Natural killer cell treated with Interleukin-12 subunit alpha and Interleukin-12 subunit beta and Interleukin-15 and Interleukin-18, amount 100 ng/mL, for 72 hours (primary cell): ENCODE measurements around the gene CPAMD8. TPM values are rescaled to one million over a fixed set of nuclear protein-coding genes. Genes with fewer than 3 reads are reported as not detected.
"Not testable (repeated sequence)": the region's sequence is repeated elsewhere in the genome, so short reads cannot be mapped to it uniquely, and the experiment has no call there.

Experiments
- ATAC-seq, 2 donors: fragments of 150-1000 bp; cut with Tn5 transposase in 1 of 2; sonication (Bioruptor Pico), chemical (Tn5 transposase) in 1 of 2; 2 replicates each; pipeline ENCODE4 v1.10.0; 2021
- DNase-seq: peaks from one replicate; pipeline ENCODE4 v3.0.0; 2022; ENCODE audit warnings: low spot score
- H3K27ac Mint-ChIP-seq, 2 donors: 1 replicate in 1 of 2; 2 replicates in 1 of 2; pipeline ENCODE4 v1.8.0; 2022; ENCODE audit warnings: mixed read lengths in 2 of 2, mild to moderate bottlenecking in 1 of 2, moderate library complexity in 1 of 2
- H3K27me3 Mint-ChIP-seq, 2 donors: 1 replicate in 1 of 2; 2 replicates in 1 of 2; pipeline ENCODE4 v1.8.0; 2022; ENCODE audit warnings: mixed read lengths in 2 of 2
- H3K36me3 Mint-ChIP-seq: one replicate; pipeline ENCODE4 v1.8.0; 2022; ENCODE audit warnings: mixed read lengths
- H3K4me1 Mint-ChIP-seq, 2 donors: 1 replicate in 1 of 2; 2 replicates in 1 of 2; pipeline ENCODE4 v1.8.0; 2022; ENCODE audit warnings: low read depth in 2 of 2, mixed read lengths in 2 of 2, mild to moderate bottlenecking in 1 of 2
- H3K4me3 Mint-ChIP-seq: one replicate; pipeline ENCODE4 v1.8.0; 2022; ENCODE audit warnings: mixed read lengths
- H3K9me3 Mint-ChIP-seq: 2 replicates; pipeline ENCODE4 v1.8.0; 2022; ENCODE audit warnings: mixed read lengths
- total RNA-seq, 2 donors: library from RNA; stranded (reverse); gene quantifications; one replicate each; pipeline ENCODE4 v1.2.3, GENCODE V29; 2022

Gene CPAMD8
- total RNA-seq, 2 donors from 2014 or later: 0.39 to 0.81 TPM

DNA sequence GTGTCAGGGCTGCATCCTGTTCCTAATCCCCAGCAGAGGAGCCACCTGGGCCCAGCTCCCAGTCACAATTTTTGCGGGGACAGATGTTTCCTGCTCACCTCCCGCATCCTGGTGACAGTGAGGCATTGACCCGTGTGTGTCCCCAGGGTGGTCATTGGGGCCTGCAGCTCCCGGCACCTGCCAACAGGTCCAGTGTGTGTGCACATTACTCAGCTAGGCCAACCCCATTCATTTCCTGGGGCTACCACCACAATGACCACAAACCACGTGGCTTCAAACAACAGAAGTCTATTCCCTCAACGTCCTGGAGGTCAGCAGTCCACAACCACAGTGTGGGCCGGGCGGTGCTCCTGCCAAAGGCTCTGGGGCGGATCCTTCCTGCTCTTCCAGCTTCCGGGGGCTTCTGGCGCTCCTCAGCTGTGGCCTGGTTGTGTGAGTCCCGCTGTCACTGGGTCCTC, 149.7 kb downstream of the CPAMD8 start:
- H3K4me3 Mint-ChIP-seq: no peak overlapping the region
- no peaks in the 10 kb centered on the region for H3K27me3 Mint-ChIP-seq
- peak; percentile 64 to 77 for ATAC-seq
- no peak overlapping the region for H3K27ac Mint-ChIP-seq
- no peak for DNase-seq
- peaks cover 17% of the 10 kb centered on the region for H3K36me3 Mint-ChIP-seq
- H3K9me3 Mint-ChIP-seq: peaks cover 8% of the 10 kb centered on the region
- peaks cover 21 to 35% of the 10 kb centered on the region in 2 donors for H3K4me1 Mint-ChIP-seq

- H3K27ac Mint-ChIP-seq: no peak overlapping the region
- H3K27me3 Mint-ChIP-seq: no peaks in the 10 kb centered on the region
- H3K36me3 Mint-ChIP-seq: peaks cover 16% of the 10 kb centered on the region
- ATAC-seq (no peak), DNase-seq (no peak)
- peaks cover 8% of the 10 kb centered on the region for H3K9me3 Mint-ChIP-seq
- no peak overlapping the region for H3K4me3 Mint-ChIP-seq
- peaks cover 21 to 35% of the 10 kb centered on the region in 2 donors for H3K4me1 Mint-ChIP-seq
Observed at GRCh38 chr19:16875584-16876555, 150.7 kb downstream of the CPAMD8 start.

GRCh38 chr19:16874978-16875299, 151.7 kb downstream of the CPAMD8 start:
- ATAC-seq: not testable (repeated sequence)

DNA sequence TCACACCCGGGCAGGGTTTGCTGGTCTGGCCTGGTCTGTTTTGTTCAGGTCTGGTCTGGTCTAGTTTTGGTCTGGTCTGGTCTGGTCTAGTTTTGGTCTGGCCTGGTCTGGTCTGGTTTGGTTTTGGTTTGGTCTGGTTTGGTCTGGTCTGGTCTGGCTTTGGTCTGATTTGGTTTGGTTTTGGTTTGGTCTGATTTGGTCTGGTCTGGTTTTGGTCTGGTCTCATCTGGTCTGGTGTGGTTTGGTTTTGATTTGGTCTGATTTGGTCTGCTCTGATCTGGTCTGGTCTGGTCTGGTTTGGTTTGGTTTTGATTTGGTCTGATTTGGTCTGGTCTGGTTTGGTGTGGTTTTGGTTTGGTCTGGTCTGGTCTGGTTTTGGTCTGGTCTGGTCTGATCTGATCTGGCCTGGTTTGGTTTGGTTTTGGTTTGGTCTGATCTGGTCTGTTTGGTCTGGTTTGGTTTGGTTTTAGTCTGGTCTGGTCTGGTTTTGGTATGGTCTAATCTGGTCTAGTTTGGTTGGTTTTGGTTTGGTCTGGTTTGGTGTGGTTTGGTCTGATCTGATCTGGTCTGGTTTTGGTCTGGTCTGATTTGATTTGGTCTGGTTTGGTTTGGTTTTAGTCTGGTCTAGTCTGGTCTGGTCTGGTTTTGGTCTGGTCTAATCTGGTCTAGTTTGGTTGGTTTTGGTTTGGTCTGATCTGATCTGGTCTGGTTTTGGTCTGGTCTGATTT, 152.2 kb downstream of the CPAMD8 start:
- DNase-seq: no peak
- no peak for ATAC-seq
- peaks cover 12% of the 10 kb centered on the region for H3K36me3 Mint-ChIP-seq
- peaks cover 21 to 30% of the 10 kb centered on the region in 2 donors for H3K4me1 Mint-ChIP-seq
- H3K9me3 Mint-ChIP-seq: peaks cover 8% of the 10 kb centered on the region
- H3K4me3 Mint-ChIP-seq: peak overlapping the region; percentile 14
- peak overlapping the region; percentile 30 to 70 for H3K27ac Mint-ChIP-seq
- no peaks in the 10 kb centered on the region for H3K27me3 Mint-ChIP-seq

More at GRCh38 chr19:16874978-16875299, 151.7 kb downstream of the CPAMD8 start:
- H3K4me3 Mint-ChIP-seq: peak overlapping the region; percentile 14
- peaks cover 21 to 30% of the 10 kb centered on the region in 2 donors for H3K4me1 Mint-ChIP-seq
- H3K36me3 Mint-ChIP-seq: peaks cover 12% of the 10 kb centered on the region
- not testable (repeated sequence) for H3K9me3 Mint-ChIP-seq, DNase-seq, H3K27me3 Mint-ChIP-seq
- peak overlapping the region; percentile 30 to 70 for H3K27ac Mint-ChIP-seq

DNA sequence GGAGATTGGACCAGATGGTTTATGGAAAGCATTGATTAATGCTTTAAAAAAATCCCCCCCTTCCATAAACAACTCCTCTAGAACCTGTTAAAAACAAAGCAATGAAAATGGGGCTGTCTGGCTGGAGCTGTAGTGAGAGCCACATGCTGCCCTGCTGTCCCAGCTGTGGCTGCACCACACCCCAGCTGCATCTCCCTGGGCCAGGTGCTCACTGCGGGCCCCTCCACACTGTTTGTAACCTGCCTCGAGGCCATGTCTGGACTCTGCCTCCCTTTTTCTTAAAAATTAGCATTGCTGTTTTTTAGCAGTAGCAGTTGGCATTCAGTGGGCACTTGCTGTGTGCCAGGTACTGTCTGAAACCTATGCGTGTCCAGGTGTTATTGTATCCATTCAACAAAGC, 153.0 kb downstream of the CPAMD8 start:
- DNase-seq: no peak
- Mint-ChIP-seq H3K36me3 (peaks cover 12% of the 10 kb centered on the region), H3K4me3 (no peak overlapping the region), H3K9me3 (peaks cover 8% of the 10 kb centered on the region), H3K27ac (peak overlapping the region in 1 of 2 donors; percentile 70), H3K27me3 (no peaks in the 10 kb centered on the region), H3K4me1 (peaks cover 21 to 30% of the 10 kb centered on the region in 2 donors)
- no peak for ATAC-seq

DNA sequence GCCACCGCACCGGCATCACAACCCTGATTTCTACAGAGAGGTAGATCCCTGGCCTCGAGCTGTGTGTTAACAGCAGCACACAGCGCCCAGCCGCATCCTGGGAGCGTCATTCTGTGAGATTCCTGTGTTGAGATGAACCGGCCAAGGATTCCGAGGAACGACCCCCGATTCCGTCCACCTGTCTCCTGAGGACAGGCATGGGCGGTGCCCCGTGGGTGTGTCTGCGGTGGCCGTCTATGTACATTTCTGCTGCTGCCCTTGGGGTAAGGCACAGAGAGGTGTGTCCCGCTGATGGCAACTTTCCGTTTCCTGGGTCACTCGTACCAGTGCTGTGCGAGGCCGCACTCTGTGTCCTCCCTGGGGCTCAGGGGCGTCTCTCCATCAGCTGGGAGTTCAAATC, 153.9 kb downstream of the CPAMD8 start:
- Mint-ChIP-seq H3K9me3 (peaks cover 8% of the 10 kb centered on the region), H3K36me3 (peaks cover 12% of the 10 kb centered on the region), H3K4me3 (no peak overlapping the region), H3K27me3 (no peaks in the 10 kb centered on the region), H3K27ac (no peak overlapping the region), H3K4me1 (peaks cover 21 to 34% of the 10 kb centered on the region in 2 donors)
- DNase-seq (no peak), ATAC-seq (no peak)

DNA sequence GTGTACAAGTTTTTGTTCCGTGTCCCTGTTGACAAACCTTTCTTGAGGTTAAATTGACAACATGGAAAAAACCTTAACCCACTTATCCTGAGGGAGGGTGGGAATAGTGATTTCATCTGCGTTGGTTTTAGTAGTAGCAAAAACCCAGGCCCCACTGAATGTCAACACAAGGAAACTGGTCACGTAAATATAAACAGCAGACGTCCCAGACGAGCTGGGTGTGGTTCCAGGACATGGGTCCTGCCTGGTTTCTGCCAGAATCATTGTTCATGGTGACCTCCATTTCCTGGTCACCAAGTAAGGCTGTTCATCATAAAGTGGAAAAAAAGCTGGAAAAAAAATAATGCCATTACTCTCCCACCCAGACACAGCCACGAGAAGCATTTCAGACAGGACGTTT, 154.7 kb downstream of the CPAMD8 start:
- Mint-ChIP-seq H3K4me3 (no peak overlapping the region), H3K27me3 (no peaks in the 10 kb centered on the region), H3K27ac (no peak overlapping the region), H3K4me1 (peaks cover 16 to 25% of the 10 kb centered on the region in 2 donors), H3K36me3 (peaks cover 12% of the 10 kb centered on the region), H3K9me3 (peaks cover 8% of the 10 kb centered on the region)
- ATAC-seq (no peak), DNase-seq (no peak)

DNA sequence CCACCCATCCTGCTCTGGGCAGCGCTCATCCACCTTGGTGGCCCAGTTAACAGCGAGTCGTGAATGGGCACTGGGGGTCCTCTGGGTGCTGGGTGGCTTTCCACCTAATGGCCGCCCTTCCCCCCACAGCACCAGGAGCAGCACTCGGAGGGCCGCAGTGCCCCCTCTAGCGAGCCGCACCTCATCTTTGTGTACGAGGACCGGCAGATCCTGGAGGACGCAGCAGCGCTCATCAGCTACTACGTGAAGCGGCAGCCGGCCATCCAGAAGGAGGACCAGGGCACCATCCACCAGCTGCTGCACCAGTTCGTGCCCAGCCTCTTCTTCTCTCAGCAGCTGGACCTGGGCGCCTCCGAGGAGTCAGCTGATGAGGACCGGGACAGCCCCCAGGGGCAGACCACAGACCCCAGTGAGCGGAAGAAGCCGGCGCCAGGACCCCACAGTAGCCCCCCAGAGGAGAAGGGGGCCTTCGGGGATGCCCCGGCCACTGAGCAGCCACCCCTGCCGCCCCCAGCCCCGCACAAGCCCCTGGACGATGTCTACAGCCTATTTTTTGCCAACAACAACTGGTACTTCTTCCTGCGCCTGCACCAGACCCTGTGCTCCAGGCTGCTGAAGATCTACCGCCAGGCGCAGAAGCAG, 157.2 kb downstream of the CPAMD8 start:
- H3K9me3 Mint-ChIP-seq: peaks cover 4% of the 10 kb centered on the region
- no peak overlapping the region for H3K27ac Mint-ChIP-seq
- H3K36me3 Mint-ChIP-seq: peaks cover 5% of the 10 kb centered on the region
- H3K4me1 Mint-ChIP-seq: peaks cover 8 to 12% of the 10 kb centered on the region in 2 donors
- no peak overlapping the region for H3K4me3 Mint-ChIP-seq
- ATAC-seq: no peak
- H3K27me3 Mint-ChIP-seq: no peaks in the 10 kb centered on the region
- DNase-seq: no peak

GRCh38 chr19:16868423-16869130, 158.0 kb downstream of the CPAMD8 start:
- no peaks in the 10 kb centered on the region for H3K36me3 Mint-ChIP-seq
- H3K9me3 Mint-ChIP-seq: no peaks in the 10 kb centered on the region
- peaks cover 0 to 5% of the 10 kb centered on the region in 2 donors for H3K4me1 Mint-ChIP-seq
- ATAC-seq (no peak), DNase-seq (no peak)
- H3K4me3 Mint-ChIP-seq: no peak overlapping the region
- H3K27me3 Mint-ChIP-seq: no peaks in the 10 kb centered on the region
- no peak overlapping the region for H3K27ac Mint-ChIP-seq

DNA sequence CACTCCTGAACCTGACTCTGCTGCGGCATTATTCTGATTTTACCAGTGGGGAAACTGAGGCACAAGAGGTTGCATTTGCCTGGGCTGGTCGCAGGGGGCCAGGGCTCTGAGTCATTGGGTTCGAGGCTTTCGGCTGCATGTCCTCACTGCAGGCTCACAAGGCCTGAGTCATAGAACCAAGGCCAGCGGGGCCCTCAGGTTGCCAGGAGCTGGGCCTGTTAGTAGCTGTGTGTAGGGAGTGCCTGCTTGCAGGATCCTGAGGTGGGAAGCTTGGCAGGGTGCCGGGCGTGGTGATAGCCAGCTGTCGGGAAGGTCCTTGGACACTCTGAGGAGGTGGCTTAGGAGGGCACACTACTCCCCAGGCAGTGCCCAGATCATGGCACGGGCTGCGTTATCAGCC, 159.4 kb downstream of the CPAMD8 start:
- no peak overlapping the region for H3K27ac Mint-ChIP-seq
- no peaks in the 10 kb centered on the region for H3K27me3 Mint-ChIP-seq
- H3K4me1 Mint-ChIP-seq: peaks cover 0 to 5% of the 10 kb centered on the region in 2 donors
- H3K9me3 Mint-ChIP-seq: no peaks in the 10 kb centered on the region
- no peaks in the 10 kb centered on the region for H3K36me3 Mint-ChIP-seq
- ATAC-seq: no peak
- H3K4me3 Mint-ChIP-seq: no peak overlapping the region
- DNase-seq: no peak

- Mint-ChIP-seq H3K36me3 (peaks cover 4% of the 10 kb centered on the region), H3K27ac (no peak overlapping the region), H3K4me3 (no peak overlapping the region), H3K9me3 (no peaks in the 10 kb centered on the region), H3K4me1 (peaks cover 0 to 8% of the 10 kb centered on the region in 2 donors), H3K27me3 (no peaks in the 10 kb centered on the region)
- no peak for DNase-seq
- ATAC-seq: no peak
Observed at GRCh38 chr19:16862826-16863415, 163.7 kb downstream of the CPAMD8 start.

DNA sequence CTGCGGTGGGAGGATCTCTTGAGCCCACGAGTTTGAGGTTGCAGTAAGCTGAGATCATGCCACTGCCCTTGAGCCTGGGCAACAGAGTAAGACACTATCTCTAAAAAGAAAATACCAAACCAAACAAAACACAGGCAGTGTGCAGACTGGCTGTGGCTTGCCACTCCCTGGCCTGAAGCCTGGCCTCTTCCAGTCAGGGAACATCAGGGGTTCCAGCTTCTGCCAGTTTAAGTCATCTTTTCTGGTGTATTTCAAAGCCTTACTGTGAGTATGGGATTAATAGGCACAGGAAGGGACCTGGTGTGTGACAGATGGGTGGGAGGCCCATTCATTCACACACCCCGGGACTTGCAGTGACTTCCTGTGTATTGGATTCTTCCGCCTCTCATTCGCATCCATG, 164.8 kb downstream of the CPAMD8 start:
- ATAC-seq: no peak
- Mint-ChIP-seq H3K4me3 (no peak overlapping the region), H3K9me3 (no peaks in the 10 kb centered on the region), H3K27me3 (no peaks in the 10 kb centered on the region), H3K4me1 (peaks cover 0 to 8% of the 10 kb centered on the region in 2 donors), H3K27ac (no peak overlapping the region), H3K36me3 (peaks cover 4% of the 10 kb centered on the region)
- DNase-seq: no peak

DNA sequence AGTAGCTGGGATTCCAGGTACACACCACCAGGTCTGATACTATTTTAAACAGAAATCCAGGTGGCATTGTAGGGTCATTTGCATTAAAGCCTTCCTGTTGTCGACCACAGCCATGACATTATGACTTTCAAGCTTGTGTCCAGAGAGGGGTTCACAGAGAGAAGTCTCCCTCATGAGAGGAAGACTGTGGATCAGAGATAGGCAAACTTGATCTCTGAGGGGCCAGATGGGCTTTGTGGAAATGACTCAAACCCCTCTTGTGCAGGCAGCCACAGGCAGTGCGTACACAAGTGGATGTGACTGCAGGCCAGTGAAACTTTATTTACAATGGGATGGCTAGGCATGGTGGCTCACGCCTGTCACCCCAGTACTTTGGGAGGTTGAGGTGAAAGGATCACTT, 165.6 kb downstream of the CPAMD8 start:
- H3K9me3 Mint-ChIP-seq: no peaks in the 10 kb centered on the region
- no peaks in the 10 kb centered on the region for H3K27me3 Mint-ChIP-seq
- H3K4me1 Mint-ChIP-seq: peaks cover 0 to 10% of the 10 kb centered on the region in 2 donors
- H3K36me3 Mint-ChIP-seq: peaks cover 4% of the 10 kb centered on the region
- no peak overlapping the region for H3K4me3 Mint-ChIP-seq
- no peak overlapping the region for H3K27ac Mint-ChIP-seq
- DNase-seq (no peak), ATAC-seq (no peak)
